Kidney (tissue), 14 donors: ENCODE data around the gene PEX14. TPM values are rescaled to one million over a fixed set of nuclear protein-coding genes. Genes with fewer than 3 reads are reported as not detected.

Experiments
- DNase-seq, 5 donors: peaks; one replicate each; pipeline ENCODE4 v3.0.0-alpha.2; 2013 to 2020
- FAIRE-seq: peaks from 2 replicates; lab custom pipeline; 2012; peaks lifted over from hg19 to GRCh38; lab: Jason Lieb, UNC
- H3K27ac ChIP-seq, 2 donors: one replicate each; pipeline ENCODE4 v1.7.0; 2013; ENCODE audit warnings: low read depth in 2 of 2, low read length in 2 of 2, inconsistent platforms in 1 of 2
- H3K27me3 ChIP-seq: one replicate; pipeline ENCODE4 v1.7.1; 2013; ENCODE audit warnings: low read length, inconsistent platforms; ENCODE audit not compliant: control insufficient read depth, insufficient read depth
- H3K36me3 ChIP-seq, 3 donors: one replicate each; pipeline versions ENCODE4 v1.7.0 to v1.7.1; 2013; ENCODE audit warnings: low read length in 3 of 3, control low read depth in 1 of 3, inconsistent platforms in 1 of 3; ENCODE audit not compliant: insufficient read depth in 3 of 3, control insufficient read depth in 2 of 3
- H3K4me1 ChIP-seq, 3 donors: one replicate each; pipeline versions ENCODE4 v1.7.0 to v1.7.1; 2013; ENCODE audit warnings: low read length in 3 of 3, inconsistent platforms in 1 of 3, low read depth in 1 of 3; ENCODE audit not compliant: control insufficient read depth in 2 of 3, insufficient read depth in 2 of 3
- H3K4me3 ChIP-seq, 3 donors: one replicate each; pipeline versions ENCODE4 v1.7.0 to v1.8.1; 2013; ENCODE audit warnings: low read length in 3 of 3, control low read depth in 1 of 3, inconsistent platforms in 1 of 3
- H3K9ac ChIP-seq, 3 donors: one replicate each; pipeline versions ENCODE4 v1.7.0 to v1.7.1; 2013; ENCODE audit warnings: low read length in 3 of 3, control low read depth in 1 of 3, inconsistent platforms in 1 of 3
- H3K9me3 ChIP-seq, 3 donors: one replicate each; pipeline versions ENCODE4 v1.7.0 to v1.7.1; 2013; ENCODE audit warnings: low read length in 3 of 3, control low read depth in 1 of 3, inconsistent platforms in 1 of 3; ENCODE audit not compliant: control insufficient read depth in 2 of 3, insufficient read depth in 1 of 3
- CTCF ChIP-seq: IDR thresholded peaks from 3 replicates; pipeline ENCODE4 v1.5.1; 2012; ENCODE audit warnings: mild to moderate bottlenecking, moderate library complexity, borderline replicate concordance; ENCODE audit not compliant: insufficient read depth; ENCODE audit errors: extremely low read depth
- intact Hi-C: fragments of 100-400 bp; cut with DNase I; formaldehyde crosslinking; loops from one replicate; pipeline ENCODE4 v1.11.1; 2022
- polyA plus RNA-seq: library from polyadenylated mRNA; stranded (reverse); fragments of 350-450 nt; fragmentation: Illumina TruSeq; extraction: RNeasy Lipid Tissue Mini Kit (QIAGEN cat#74804); gene quantifications from one replicate; pipeline ENCODE4 v1.2.3, GENCODE V29; 2014; ENCODE audit warnings: low read depth, low replicate concordance; ENCODE audit not compliant: insufficient read depth
- total RNA-seq: library from RNA; stranded (reverse); fragmentation: NEBNext Ultra II Directional; extraction: Animal tissue kit (Norgen Biotek cat#: 25700); gene quantifications from one replicate; pipeline ENCODE4 v1.2.1, GENCODE V29; 2021
- donor health status: control.
- donor health status: control.
- donor health status: control.
- donor health status: control.
- donor health status: control.
- donor health status: DM: yes; HTN: yes; CAD: no.
- donor health status: Normal renal cell carcinoma (clear cell type).

Gene PEX14
- total and polyA plus RNA-seq, 2 donors from 2014 or later = 22.8 to 25.8 TPM

GRCh38 chr1:10659646-10660540 lies 185.1 kb downstream of the PEX14 start:
- no peak for TF ChIP-seq CTCF
- H3K27ac ChIP-seq = no peak overlapping the region
- H3K4me1 ChIP-seq = peaks cover 3 to 14% (median 6%) of the 10 kb centered on the region in 3 donors
- no peaks in the 10 kb centered on the region for H3K27me3 ChIP-seq
- H3K4me3 ChIP-seq = no peak overlapping the region
- peaks cover 0 to 5% (median 0%) of the 10 kb centered on the region in 3 donors for H3K9me3 ChIP-seq
- intact Hi-C loops = no loop called here
- FAIRE-seq (no peak), DNase-seq (no peak)
- peaks cover 0 to 12% (median 3%) of the 10 kb centered on the region in 3 donors for H3K36me3 ChIP-seq
- no peak overlapping the region for H3K9ac ChIP-seq

- Histone ChIP-seq H3K4me1 (peaks cover 3 to 26% (median 11%) of the 10 kb centered on the region in 3 donors), H3K36me3 (peaks cover 0 to 9% (median 3%) of the 10 kb centered on the region in 3 donors), H3K27ac (no peak overlapping the region), H3K4me3 (peak overlapping the region in 1 of 3 donors; percentile 5), H3K9me3 (peaks cover 0 to 5% (median 0%) of the 10 kb centered on the region in 3 donors), H3K9ac (no peak overlapping the region), H3K27me3 (no peaks in the 10 kb centered on the region)
- no peak for TF ChIP-seq CTCF
- FAIRE-seq = no peak
- intact Hi-C loops = no loop called here
- DNase-seq = no peak
Measured at GRCh38 chr1:10661453-10661852, 186.7 kb downstream of the PEX14 start.

GRCh38 chr1:10662090-10662688 lies 187.4 kb downstream of the PEX14 start:
- peaks cover 3 to 31% (median 18%) of the 10 kb centered on the region in 3 donors for H3K4me1 ChIP-seq
- H3K27ac ChIP-seq = no peak overlapping the region
- H3K27me3 ChIP-seq = no peaks in the 10 kb centered on the region
- TF ChIP-seq CTCF = no peak
- FAIRE-seq (no peak), DNase-seq (no peak)
- peak overlapping the region in 1 of 3 donors; percentile 30 for H3K9ac ChIP-seq
- intact Hi-C loops = no loop called here
- no peak overlapping the region for H3K4me3 ChIP-seq
- peaks cover 0 to 5% (median 0%) of the 10 kb centered on the region in 3 donors for H3K9me3 ChIP-seq
- H3K36me3 ChIP-seq = peaks cover 0 to 9% (median 3%) of the 10 kb centered on the region in 3 donors
